SKM-1 (cell line): ENCODE measurements around the gene ZCCHC14.

ENCODE experiments used
- DNase-seq: peaks from one replicate; lab custom pipeline; 2025; ENCODE audit not compliant: unreplicated experiment; lab: John Stamatoyannopoulos, UW

The ZCCHC14 gene

GRCh38 chr16:87492721-87493607, at the start of gene ZCCHC14:
Gene ZCCHC14, minus strand, starts transcription at chr16:87493024. Its CDS starts 786 bp downstream, at chr16:87492238.
- DNase-seq = peak; percentile 84

GRCh38 chr16:87541872-87542234, 49.0 kb upstream of the ZCCHC14 start:
- no peak for DNase-seq

DNA sequence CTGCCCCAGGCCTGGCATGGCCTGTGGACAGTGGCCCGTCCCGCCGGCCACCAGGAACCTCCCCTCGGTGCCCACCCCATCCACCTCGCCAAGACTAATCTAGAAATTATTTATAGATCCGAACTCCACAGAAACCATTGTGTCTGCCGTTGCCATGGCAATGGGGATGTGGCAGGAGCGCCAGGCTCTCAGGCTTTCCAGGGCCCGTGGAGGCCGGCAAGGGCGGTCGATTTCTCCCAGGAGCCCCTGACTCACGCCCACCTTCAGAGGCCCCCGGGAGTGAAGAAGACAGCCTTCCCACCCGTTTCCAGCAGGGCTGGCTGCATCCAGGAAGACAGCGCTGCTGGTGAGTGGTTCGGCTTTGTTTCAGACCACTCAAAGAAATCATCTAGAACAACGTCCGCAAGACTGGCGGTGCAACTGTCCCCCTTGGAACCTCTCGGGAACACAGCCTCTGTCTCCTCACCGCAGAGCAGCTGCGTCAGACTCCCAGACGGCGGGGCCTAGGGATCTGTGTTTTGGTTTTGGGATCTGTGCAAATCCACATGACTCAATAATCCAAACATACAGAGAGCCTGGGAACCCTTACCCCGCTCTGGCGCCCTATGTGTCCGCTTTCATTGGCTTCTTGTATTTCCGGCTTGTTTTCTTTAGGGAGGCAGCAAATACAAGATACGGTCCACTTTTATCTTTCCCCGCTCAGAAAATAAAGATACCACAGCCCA, 48.5 kb upstream of the ZCCHC14 start:
- DNase-seq = no peak

DNA sequence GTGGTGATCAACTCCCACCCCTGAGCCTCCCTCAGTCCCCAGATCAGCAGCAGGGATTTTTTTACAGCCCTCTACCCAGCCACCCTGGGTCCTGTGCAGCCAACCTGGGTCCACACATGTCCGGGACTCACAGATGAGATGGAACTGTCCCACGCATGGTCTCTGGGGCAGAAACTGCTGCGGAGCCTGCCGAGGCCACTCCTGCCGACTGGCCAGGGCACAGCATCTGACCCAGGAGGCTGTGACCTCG, 48.0 kb upstream of the ZCCHC14 start:
- no peak for DNase-seq

DNA sequence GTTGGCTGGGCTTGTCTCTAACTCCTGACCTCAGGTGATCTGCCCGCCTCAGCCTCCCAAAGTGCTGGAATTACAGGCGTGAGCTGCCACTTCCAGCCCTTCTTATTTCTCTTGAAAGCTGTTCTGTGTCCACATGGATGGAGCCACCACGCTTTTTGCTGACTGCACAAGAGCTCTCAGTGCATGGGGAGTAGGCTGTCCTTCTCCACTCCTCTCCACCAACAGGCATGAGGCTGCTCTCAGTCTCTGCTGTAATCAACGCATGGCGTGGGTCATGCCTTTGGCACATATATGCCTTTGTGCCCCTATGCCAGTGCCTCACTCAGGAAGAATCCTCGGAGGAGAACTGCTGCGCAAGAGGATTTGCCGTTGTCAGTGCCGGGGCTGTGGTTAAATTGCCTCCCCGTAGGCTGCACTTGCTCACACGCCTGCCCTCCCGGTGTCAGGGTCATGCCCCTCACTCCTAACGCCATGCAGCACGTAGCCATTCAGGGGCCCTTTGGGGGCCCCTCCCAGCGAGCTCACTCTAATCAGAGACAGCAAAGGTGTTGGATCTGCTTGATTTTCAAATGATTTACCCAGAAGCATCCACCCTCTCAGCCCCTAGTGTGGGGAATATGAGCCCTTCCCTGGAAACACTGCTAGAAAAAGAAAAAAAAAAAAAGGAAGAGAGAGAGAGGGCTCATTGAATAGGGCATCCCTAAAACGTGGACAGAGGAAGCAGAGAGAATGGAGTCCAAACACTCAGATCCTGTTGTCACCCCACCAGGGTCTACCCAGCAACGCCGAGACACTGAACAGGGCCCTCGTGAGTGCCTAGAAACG, 47.5 kb upstream of the ZCCHC14 start:
- no peak for DNase-seq

DNA sequence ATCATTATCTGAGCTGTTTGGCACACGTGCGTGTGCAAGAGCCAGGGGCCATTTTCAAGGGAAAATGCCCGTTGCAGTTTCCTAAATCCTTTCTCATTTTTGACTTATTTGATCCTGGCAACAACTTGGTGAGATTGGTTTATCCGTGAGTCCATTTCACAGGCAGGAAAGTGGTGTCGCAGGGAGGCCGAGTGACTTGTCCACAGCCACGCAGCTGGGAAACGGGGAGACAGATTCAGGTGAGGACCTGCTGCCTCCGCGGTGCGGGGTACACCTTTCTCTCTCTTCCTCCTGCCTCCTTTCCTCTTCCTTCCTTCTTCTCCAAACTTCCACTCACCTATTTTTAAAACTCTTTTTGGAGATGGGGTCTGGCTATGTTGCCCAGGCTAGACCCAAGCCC, 46.3 kb upstream of the ZCCHC14 start:
- DNase-seq = no peak

DNA sequence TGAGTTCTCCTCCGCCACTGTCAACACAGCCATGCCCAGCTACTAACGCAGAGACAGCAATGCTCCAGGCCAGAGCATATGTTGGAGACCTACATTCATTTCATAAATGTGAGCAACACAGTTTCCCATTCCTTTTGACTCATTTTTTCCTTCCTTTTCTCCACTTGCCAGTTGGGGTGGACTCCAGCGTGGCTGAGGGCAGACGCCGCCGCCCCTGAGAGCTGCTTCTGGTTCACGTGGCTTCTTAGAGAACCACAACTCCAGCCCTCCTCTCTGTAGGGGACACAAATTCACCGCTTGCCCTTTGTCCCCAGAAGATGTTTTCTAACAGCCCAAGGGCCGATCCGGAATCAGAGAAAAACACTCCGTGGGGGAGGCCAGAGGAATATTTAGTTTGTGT, 45.8 kb upstream of the ZCCHC14 start:
- DNase-seq = no peak

- DNase-seq = no peak
These were observed 45.3 kb upstream of the ZCCHC14 start for GRCh38 chr16:87538160-87538559.

GRCh38 chr16:87536795-87537142, 43.9 kb upstream of the ZCCHC14 start:
- DNase-seq = no peak

- no peak for DNase-seq
These were observed 43.3 kb upstream of the ZCCHC14 start for GRCh38 chr16:87535855-87536794.

GRCh38 chr16:87535457-87535854, 42.6 kb upstream of the ZCCHC14 start:
- DNase-seq = no peak

- no peak for DNase-seq
These were observed 41.9 kb upstream of the ZCCHC14 start for GRCh38 chr16:87534751-87535150.

GRCh38 chr16:87534030-87534653, 41.3 kb upstream of the ZCCHC14 start:
- DNase-seq = no peak

GRCh38 chr16:87533061-87533460, 40.2 kb upstream of the ZCCHC14 start:
- DNase-seq = no peak

GRCh38 chr16:87531418-87531817, 38.6 kb upstream of the ZCCHC14 start:
- no peak for DNase-seq

GRCh38 chr16:87528690-87529579, 36.1 kb upstream of the ZCCHC14 start:
- no peak for DNase-seq

GRCh38 chr16:87527055-87527724, 34.4 kb upstream of the ZCCHC14 start:
- no peak for DNase-seq

GRCh38 chr16:87526238-87526947, 33.6 kb upstream of the ZCCHC14 start:
- DNase-seq = no peak
